Hindlimb muscle (tissue), 1 donor: ENCODE data around the gene KANSL1L. TPM values are rescaled to one million over a fixed set of nuclear protein-coding genes. Genes with fewer than 3 reads are reported as not detected.

ENCODE experiments used
- DNase-seq: peaks from one replicate; pipeline ENCODE4 v3.0.0-alpha.2; 2013
- polyA plus RNA-seq: library from polyadenylated mRNA; unstranded; fragments of 120-200 nt; gene quantifications from one replicate; pipeline ENCODE4 v1.2.1, GENCODE V29; 2013; ENCODE audit not compliant: insufficient read length

KANSL1L gene
- polyA plus RNA-seq, 1 donor: 19.0 TPM

DNA sequence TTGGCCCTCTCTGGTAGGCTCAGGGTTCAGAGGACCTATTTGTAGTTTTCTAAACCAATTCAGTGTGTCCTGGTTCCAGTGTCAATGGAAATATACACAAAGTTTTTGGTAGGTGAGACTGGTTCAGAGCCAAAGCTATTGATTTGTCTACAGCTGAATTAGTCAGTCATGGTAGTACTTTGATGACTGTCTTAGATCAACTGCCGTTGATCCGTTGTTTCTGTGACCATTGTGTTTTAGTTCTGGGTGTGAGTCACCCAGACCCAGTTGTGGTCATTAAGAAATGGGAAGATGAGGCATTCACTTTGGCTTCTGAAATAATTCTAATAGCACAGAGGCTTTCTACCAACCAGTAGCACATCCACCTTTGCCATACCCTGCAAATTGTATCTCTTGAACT, 184.8 kb downstream of the KANSL1L start:
- DNase-seq: no peak

DNA sequence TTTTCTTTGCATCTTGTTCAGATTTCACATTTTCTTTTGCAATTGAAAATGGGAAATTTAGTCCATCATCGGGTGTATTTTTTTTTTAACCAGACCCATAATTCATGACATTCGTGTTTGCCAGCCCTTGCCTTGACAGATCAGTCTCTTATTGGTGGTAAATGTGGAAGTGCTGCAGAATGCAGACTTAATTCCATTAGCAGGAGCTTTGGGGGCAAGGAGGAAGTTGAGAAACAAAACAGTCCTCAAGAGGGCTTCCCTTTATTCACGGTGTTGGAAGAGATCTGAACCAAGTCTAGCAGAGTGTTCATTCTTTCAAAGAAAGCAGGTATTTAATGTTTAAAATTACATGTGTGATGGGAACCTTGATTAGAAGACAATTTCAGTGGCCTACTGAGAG, 185.3 kb downstream of the KANSL1L start:
- no peak for DNase-seq

DNA sequence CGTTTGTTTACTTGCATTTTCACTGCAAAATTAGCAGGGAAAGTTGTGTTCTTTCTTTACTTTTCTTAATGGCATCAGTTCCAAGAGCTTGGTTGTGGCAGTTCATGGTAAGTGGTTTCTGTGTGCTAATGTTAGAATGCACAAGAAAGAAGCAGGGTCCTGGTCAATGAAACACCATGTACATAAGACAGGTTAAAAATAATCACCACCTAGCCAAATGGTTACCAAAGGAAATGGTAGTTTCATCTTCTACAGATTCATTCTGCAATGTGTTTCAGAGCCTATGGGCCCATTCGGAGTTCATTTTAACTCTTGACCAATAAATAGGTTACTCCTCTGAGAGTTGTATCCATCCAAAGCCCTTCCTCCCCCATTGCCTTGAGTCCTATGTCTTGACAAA, 186.9 kb downstream of the KANSL1L start:
- DNase-seq: no peak

DNA sequence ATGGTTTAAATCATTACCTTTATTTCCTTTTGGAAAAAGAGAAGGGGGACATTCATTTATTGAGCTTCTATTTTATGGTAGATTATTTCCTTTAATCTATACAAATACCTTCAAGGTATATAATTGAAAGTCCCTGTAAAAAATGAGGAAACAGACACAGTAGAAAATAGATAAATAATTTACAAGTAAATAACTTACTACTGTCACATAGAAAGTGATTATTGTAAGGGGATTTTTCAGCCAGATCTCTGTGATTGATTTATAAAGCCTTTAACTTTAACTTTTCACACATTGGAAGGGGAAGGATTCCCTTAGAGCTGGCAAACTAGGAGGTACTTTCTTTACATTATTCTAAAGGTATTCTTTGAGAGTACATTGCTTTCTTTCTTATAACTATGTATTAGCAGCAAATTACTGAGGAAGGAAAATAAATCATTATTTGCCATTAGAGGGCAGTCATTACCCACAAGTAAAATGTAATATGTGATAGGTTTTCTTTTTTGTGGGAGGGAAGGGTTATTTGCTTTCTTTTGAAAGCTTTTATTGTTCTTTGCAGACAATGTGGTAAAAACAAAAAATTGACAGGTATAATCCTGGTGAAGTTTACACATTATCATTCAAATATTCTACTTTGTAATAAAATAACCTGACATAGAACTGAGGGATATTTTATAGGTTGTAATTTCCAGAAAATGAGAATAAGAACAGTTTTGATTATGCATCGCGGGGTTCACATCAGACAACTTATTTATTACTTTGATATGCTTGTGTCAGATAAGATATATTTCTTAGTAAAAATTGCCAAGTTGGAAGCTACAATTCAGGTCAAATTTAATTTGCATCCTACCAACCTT, 193.6 kb downstream of the KANSL1L start:
- peak; percentile 41 for DNase-seq

DNA sequence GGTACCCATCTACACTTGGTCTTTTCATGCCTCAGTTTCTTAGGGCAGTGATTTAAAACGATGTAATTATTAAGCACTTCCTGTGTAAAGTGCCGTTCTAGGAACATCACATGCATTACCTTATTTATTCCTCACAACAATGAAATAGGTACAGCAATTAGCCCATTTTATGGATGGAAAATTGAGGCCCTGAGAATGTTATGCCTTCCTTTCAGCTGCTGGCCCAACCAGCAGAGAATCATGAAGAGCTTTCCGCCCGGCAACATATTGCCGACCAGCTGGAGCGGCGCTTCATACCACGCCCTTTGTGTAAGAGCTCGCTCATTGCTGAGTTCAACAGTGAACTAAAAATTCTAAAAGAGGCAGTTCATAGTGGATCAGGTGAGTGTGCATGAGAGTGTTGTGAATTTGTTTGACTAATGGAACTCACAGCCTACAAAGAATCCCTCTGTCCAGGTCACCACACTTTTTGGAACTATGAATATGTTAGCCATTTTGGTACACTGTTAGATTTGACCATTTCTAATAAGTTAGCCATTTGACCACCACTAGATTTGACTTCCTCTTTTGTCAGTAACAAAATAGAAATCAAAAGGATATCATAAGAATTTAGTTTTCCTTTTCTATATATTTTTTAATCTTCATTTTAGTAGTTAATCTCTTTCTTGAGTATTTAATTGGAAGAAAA, 194.4 kb downstream of the KANSL1L start:
- no peak for DNase-seq

DNA sequence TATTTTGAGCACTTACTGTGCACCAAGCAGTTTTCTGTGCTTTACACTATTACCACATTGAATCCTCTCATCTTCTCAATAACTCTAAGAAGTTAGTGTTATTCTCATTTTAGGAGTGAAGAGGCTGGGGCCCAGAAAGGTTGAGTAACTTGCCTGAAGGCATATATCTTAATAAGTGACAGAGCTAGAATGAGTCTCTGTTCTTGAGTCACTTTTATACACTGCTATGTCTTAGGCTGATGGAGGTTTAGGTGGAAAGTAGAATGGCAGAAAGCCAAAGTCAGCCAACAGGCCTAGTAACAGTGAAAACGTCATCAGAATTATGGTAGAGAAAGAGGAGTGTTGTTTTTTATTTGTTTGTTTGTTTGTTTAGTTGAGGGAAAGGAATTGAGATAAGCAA, 196.6 kb downstream of the KANSL1L start:
- DNase-seq: no peak

DNA sequence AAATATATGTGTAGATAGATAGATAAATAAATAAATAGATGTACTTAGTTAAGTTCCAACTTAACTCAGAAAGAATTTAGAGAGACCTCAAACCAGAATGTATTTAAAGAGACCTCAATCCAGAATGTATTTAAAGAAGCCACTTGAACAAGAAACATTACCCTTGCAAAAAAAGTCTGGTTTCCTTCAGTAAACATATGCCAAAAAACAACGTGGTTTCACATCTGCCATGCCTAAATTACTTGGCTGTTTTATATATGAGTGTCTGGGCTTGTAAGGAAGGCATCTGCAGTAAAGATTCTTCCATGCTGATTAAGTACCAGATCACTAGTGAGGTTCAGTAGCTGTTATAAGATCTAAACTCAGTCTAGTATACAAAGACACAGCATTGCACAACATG, 197.9 kb downstream of the KANSL1L start:
- DNase-seq: no peak

Other genes starting within 250 kb of the KANSL1L start
- 22.7 TPM for gene RPE, start 168.8 kb downstream of the KANSL1L start, polyA plus RNA-seq
- gene ACADL, start 54.0 kb upstream of the KANSL1L start, polyA plus RNA-seq: 12.4 TPM
- 8,569 TPM for gene MYL1, start 143.8 kb upstream of the KANSL1L start, polyA plus RNA-seq